H9 (cell line): ENCODE data around the gene ANKRD44. TPM values are rescaled to one million over a fixed set of nuclear protein-coding genes. Genes with fewer than 3 reads are reported as not detected.
A peak's percentile ranks its signal among the peaks of the same experiment; 100 is the strongest.

Experiments used
- DNase-seq: peaks from one replicate; pipeline ENCODE4 v3.0.0-alpha.2; 2017
- H2AFZ ChIP-seq: one replicate; pipeline ENCODE4 v1.6.1; 2013; ENCODE audit warnings: mild to moderate bottlenecking, low read length, control low read depth, moderate library complexity
- H2AK5ac ChIP-seq: 2 replicates; pipeline ENCODE4 v1.6.1; 2013; ENCODE audit warnings: low read length, control low read depth, mixed read lengths; ENCODE audit not compliant: insufficient read length
- H2BK120ac ChIP-seq: one replicate; pipeline ENCODE4 v1.6.1; 2013; ENCODE audit warnings: low read depth, mild to moderate bottlenecking, low read length, control low read depth, inconsistent platforms; ENCODE audit not compliant: poor library complexity, severe bottlenecking
- H2BK12ac ChIP-seq: 2 replicates; pipeline ENCODE4 v1.6.1; 2013; ENCODE audit warnings: low read length, control low read depth, mixed read lengths, low read depth; ENCODE audit not compliant: insufficient read length
- H2BK15ac ChIP-seq: 2 replicates; pipeline ENCODE4 v1.6.1; 2013; ENCODE audit warnings: low read depth, low read length, control low read depth
- H2BK20ac ChIP-seq: one replicate; pipeline ENCODE4 v1.6.1; 2013; ENCODE audit warnings: low read depth, mild to moderate bottlenecking, low read length, control low read depth, inconsistent platforms; ENCODE audit not compliant: poor library complexity, severe bottlenecking
- H2BK5ac ChIP-seq: 2 replicates; pipeline ENCODE4 v1.6.1; 2013; ENCODE audit warnings: low read length, control low read depth, mixed read lengths; ENCODE audit not compliant: insufficient read length
- H3K14ac ChIP-seq: 2 replicates; pipeline ENCODE4 v1.6.1; 2013; ENCODE audit warnings: low read length, control low read depth; ENCODE audit not compliant: insufficient read depth
- H3K18ac ChIP-seq: 2 replicates; pipeline ENCODE4 v1.6.1; 2013; ENCODE audit warnings: low read depth, mild to moderate bottlenecking, mixed read lengths, low read length, control low read depth; ENCODE audit not compliant: insufficient read length
- H3K23ac ChIP-seq: 2 replicates; pipeline ENCODE4 v1.6.1; 2013; ENCODE audit warnings: low read length, control low read depth, mixed read lengths, low read depth; ENCODE audit not compliant: insufficient read length
- H3K23me2 ChIP-seq: 2 replicates; pipeline ENCODE4 v1.6.1; 2013; ENCODE audit warnings: low read depth, mild to moderate bottlenecking, mixed read lengths, low read length, control low read depth; ENCODE audit not compliant: insufficient read length, poor library complexity, severe bottlenecking
- H3K27ac ChIP-seq: 2 replicates; pipeline ENCODE4 v1.5.1; 2013; ENCODE audit warnings: low read length, control low read depth, mixed read lengths, low read depth; ENCODE audit not compliant: insufficient read length
- H3K27me3 ChIP-seq: 2 replicates; pipeline ENCODE4 v1.6.1; 2013; ENCODE audit warnings: low read length, control low read depth, inconsistent platforms; ENCODE audit not compliant: insufficient read depth
- H3K4ac ChIP-seq: 2 replicates; pipeline ENCODE4 v1.6.1; 2013; ENCODE audit warnings: low read depth, mild to moderate bottlenecking, control low read depth, inconsistent platforms, low read length, moderate library complexity
- H3K4me1 ChIP-seq: 2 replicates; pipeline ENCODE4 v1.6.1; 2013; ENCODE audit warnings: low read length, control low read depth, inconsistent platforms; ENCODE audit not compliant: insufficient read depth
- H3K4me2 ChIP-seq: 2 replicates; pipeline ENCODE4 v1.6.1; 2013; ENCODE audit warnings: low read length, control low read depth, mixed read lengths; ENCODE audit not compliant: insufficient read length, insufficient read depth
- H3K56ac ChIP-seq: 2 replicates; pipeline ENCODE4 v1.6.1; 2013; ENCODE audit warnings: low read depth, mild to moderate bottlenecking, mixed read lengths, low read length, control low read depth; ENCODE audit not compliant: insufficient read length
- H3K79me1 ChIP-seq: 2 replicates; pipeline ENCODE4 v1.6.1; 2013; ENCODE audit warnings: low read depth, mild to moderate bottlenecking, moderate library complexity, low read length, control low read depth, inconsistent platforms; ENCODE audit not compliant: insufficient read depth, poor library complexity, severe bottlenecking
- H3K79me2 ChIP-seq: 2 replicates; pipeline ENCODE4 v1.6.1; 2013; ENCODE audit warnings: low read length, control low read depth, inconsistent platforms; ENCODE audit not compliant: insufficient read depth
- H3K9ac ChIP-seq: 2 replicates; pipeline ENCODE4 v1.6.1; 2013; ENCODE audit warnings: low read length, control low read depth, mixed read lengths; ENCODE audit not compliant: insufficient read length; ENCODE audit errors: extremely low read depth
- H3K9me3 ChIP-seq: one replicate; pipeline ENCODE4 v1.6.1; 2013; ENCODE audit warnings: low read depth, low read length, inconsistent platforms; ENCODE audit not compliant: control insufficient read depth
- H3T11ph ChIP-seq: one replicate; pipeline ENCODE4 v1.6.1; 2013; ENCODE audit warnings: mild to moderate bottlenecking, low read length, control low read depth, inconsistent platforms
- H4K20me1 ChIP-seq: one replicate; pipeline ENCODE4 v1.6.1; 2013; ENCODE audit not compliant: control insufficient read depth, insufficient read length, insufficient read depth
- H4K5ac ChIP-seq: 2 replicates; pipeline ENCODE4 v1.6.1; 2013; ENCODE audit warnings: low read depth, mild to moderate bottlenecking, mixed read lengths, low read length, control low read depth; ENCODE audit not compliant: insufficient read length
- H4K8ac ChIP-seq: replicated peaks from 2 replicates; pipeline ENCODE4 v1.6.1; 2013; ENCODE audit warnings: low read length, control low read depth, mixed read lengths, low read depth; ENCODE audit not compliant: insufficient read length
- H4K91ac ChIP-seq: 2 replicates; pipeline ENCODE4 v1.6.1; 2013; ENCODE audit warnings: low read depth, mild to moderate bottlenecking, moderate library complexity, mixed read lengths, low read length, control low read depth; ENCODE audit not compliant: insufficient read length
- H3K27ac Mint-ChIP-seq, 3 experiments: 2 replicates in 2 of 3; 3 replicates in 1 of 3; pipeline ENCODE4 v1.8.0; 2020 to 2021; ENCODE audit warnings: mixed read lengths in 3 of 3, mild to moderate bottlenecking in 1 of 3, moderate library complexity in 1 of 3
- H3K27me3 Mint-ChIP-seq: 2 replicates; pipeline ENCODE4 v1.8.0; 2021; ENCODE audit warnings: low read depth, mild to moderate bottlenecking, moderate library complexity, mixed read lengths
- H3K36me3 Mint-ChIP-seq, 3 experiments: 2 replicates in 2 of 3; 3 replicates in 1 of 3; pipeline ENCODE4 v1.8.0; 2020 to 2021; ENCODE audit warnings: low read depth in 3 of 3, mixed read lengths in 3 of 3; ENCODE audit not compliant: insufficient read depth in 1 of 3
- H3K4me1 Mint-ChIP-seq, 2 experiments: 2 replicates each; pipeline ENCODE4 v1.8.0; 2020; ENCODE audit warnings: mixed read lengths in 2 of 2
- H3K4me3 Mint-ChIP-seq, 2 experiments: 2 replicates in 1 of 2; 3 replicates in 1 of 2; pipeline ENCODE4 v1.8.0; 2020 to 2021; ENCODE audit warnings: mild to moderate bottlenecking in 2 of 2, mixed read lengths in 2 of 2, moderate library complexity in 1 of 2
- H3K9me3 Mint-ChIP-seq, 2 experiments: 2 replicates in 1 of 2; 3 replicates in 1 of 2; pipeline ENCODE4 v1.8.0; 2020; ENCODE audit warnings: mild to moderate bottlenecking in 2 of 2, mixed read lengths in 2 of 2, moderate library complexity in 1 of 2
- CTCF ChIP-seq: fragments of 200-600 bp; sonication (generic); conservative IDR thresholded peaks from 3 replicates; pipeline ENCODE4 v1.8.0; 2021; ENCODE audit warnings: antibody characterized with exemption, mild to moderate bottlenecking
- WGBS: extraction: QIAGEN DNeasy Blood & Tissue Kit; methylation state at CpG from one replicate; pipeline ENCODE4 v1.1.7; 2013; ENCODE audit warnings: missing lambda C conversion rate, low lambda C conversion rate, mixed read lengths; ENCODE audit not compliant: insufficient read length; ENCODE audit errors: extremely low coverage; 5-methylcytosine and 5-hydroxymethylcytosine counted together
- total RNA-seq: library from RNA; stranded (reverse); gene quantifications from 2 replicates; pipeline ENCODE4 v1.2.1, GENCODE V29; 2021

Gene ANKRD44
- total RNA-seq, 1 experiment from 2014 or later, result 1.9 TPM

GRCh38 chr2:197163712-197164140 is 146.9 kb downstream of the ANKRD44 start:
- no peaks in the 10 kb centered on the region; the same call in none of the 2 replicates for H3K27me3 Mint-ChIP-seq
- H3K4me1 Mint-ChIP-seq, result peaks cover 7 to 11% of the 10 kb centered on the region in 2 experiments; a peak in 3 of 4 replicates
- no peak overlapping the region for H2BK5ac ChIP-seq
- H4K20me1 ChIP-seq, result no peaks in the 10 kb centered on the region
- no peaks in the 10 kb centered on the region; a peak in 1 of 5 replicates for H3K9me3 Mint-ChIP-seq
- no peak overlapping the region for H2BK20ac ChIP-seq
- H4K91ac ChIP-seq, result no peak overlapping the region
- no peak overlapping the region for H3K56ac ChIP-seq
- H2BK12ac ChIP-seq, result no peak overlapping the region
- H2BK15ac ChIP-seq, result no peak overlapping the region
- H3K4me1 ChIP-seq, result no peaks in the 10 kb centered on the region
- no peak overlapping the region for H3K9ac ChIP-seq
- H3K9me3 ChIP-seq, result no peaks in the 10 kb centered on the region
- H2AFZ ChIP-seq, result no peak overlapping the region
- H3K27ac Mint-ChIP-seq, result no peak overlapping the region
- H3K23me2 ChIP-seq, result no peaks in the 10 kb centered on the region
- no peak overlapping the region for H2AK5ac ChIP-seq
- H3K36me3 Mint-ChIP-seq, result no peaks in the 10 kb centered on the region; a peak in 1 of 7 replicates
- H3K14ac ChIP-seq, result peak overlapping the region; percentile 72; the same call in 1 of the 2 replicates
- H3K23ac ChIP-seq, result no peak overlapping the region
- no peaks in the 10 kb centered on the region for H3K79me1 ChIP-seq
- no peak overlapping the region for H3K4me3 Mint-ChIP-seq
- no CpG with 5 or more reads among the region's 17 CpGs for WGBS
- peak overlapping the region; percentile 84 for H3K18ac ChIP-seq
- H3K27ac ChIP-seq, result no peak overlapping the region
- no peak for TF ChIP-seq CTCF
- H3K4ac ChIP-seq, result no peak overlapping the region
- no peaks in the 10 kb centered on the region; the same call in 1 of the 2 replicates for H3K27me3 ChIP-seq
- H3K4me2 ChIP-seq, result peak overlapping the region; percentile 14
- H2BK120ac ChIP-seq, result peak overlapping the region; percentile 88
- no peak overlapping the region for H3T11ph ChIP-seq
- no peak overlapping the region for H4K5ac ChIP-seq
- H3K79me2 ChIP-seq, result no peaks in the 10 kb centered on the region
- no peak overlapping the region for H4K8ac ChIP-seq
- no peak for DNase-seq
